Measurements from ENCODE around the gene MAML1.
"Not testable (repeated sequence)": the region's sequence is repeated elsewhere in the genome, so short reads cannot be mapped to it uniquely, and the experiment has no call there.

MAML1 gene

DNA sequence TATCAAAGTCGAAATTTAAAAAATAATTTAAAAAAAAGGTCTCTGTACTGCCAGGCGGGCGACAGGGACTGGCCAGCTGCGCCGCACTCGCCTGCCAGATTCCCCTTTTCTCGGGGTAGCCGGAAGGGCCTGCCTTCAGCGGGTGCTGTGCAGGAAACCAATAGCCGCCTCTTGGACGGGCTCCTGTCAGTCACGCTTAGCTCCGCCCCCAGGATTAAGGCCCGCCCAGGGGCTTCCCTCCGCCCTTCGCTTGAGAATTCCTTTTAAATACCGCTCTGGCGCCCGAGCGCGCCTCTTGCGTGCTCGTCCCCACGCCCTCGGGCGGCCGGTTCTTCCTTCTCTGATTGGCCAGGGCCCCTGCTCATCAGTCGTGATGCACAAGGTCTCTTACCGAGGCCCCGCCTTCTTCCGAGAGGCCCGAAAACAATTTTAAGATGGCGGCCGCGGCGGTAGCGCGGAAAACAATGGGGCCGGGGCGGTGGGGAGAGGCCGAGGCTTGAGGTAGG, at the start of gene MAML1:
MAML1 (plus strand) TSS at position 411 of the 506 bp plus-strand sequence. CDS start 291 bp downstream, outside the sequence.
- Histone ChIP-seq H3K9me3 (replicated peaks in 1 of 11) (no peaks in the 10 kb centered on the region), H3K4me2 (peak within 1 kb of the TSS; percentile 71 to 97 (median 90)), H3K4me3 (peak within 1 kb of the TSS; percentile 79 to 98 (median 92)), H4K20me1 (peaks cover 43 to 65% (median 49%) of the 10 kb centered on the region in 11 experiments; a peak in 21 of 22 replicates), H3K27ac (peak within 1 kb of the TSS; percentile 93 to 99 (median 97)), H3K9ac (peak within 1 kb of the TSS; percentile 96 to 99 (median 98)), H3K27me3 (no peaks in the 10 kb centered on the region), H3K36me3 (peaks cover 40 to 76% (median 56%) of the 10 kb centered on the region in 11 experiments), H3K4me1 (peaks cover 35 to 77% (median 42%) of the 10 kb centered on the region in 10 experiments)
- TF ChIP-seq Cebpa-rat (IDR thresholded peaks at IDR 0.05), result no peak

- not testable (repeated sequence) for H3K9ac ChIP-seq; H3K4me1 ChIP-seq; H3K27me3 ChIP-seq; H4K20me1 ChIP-seq; H3K9me3 ChIP-seq (replicated peaks in 1 of 11); H3K27ac ChIP-seq; H3K36me3 ChIP-seq; H3K4me2 ChIP-seq; H3K4me3 ChIP-seq
- peak in 1 of 11 experiments; percentile 20; a peak in 1 of 22 replicates for TF ChIP-seq Cebpa-rat (IDR thresholded peaks at IDR 0.05)
These were observed 43.4 kb upstream of the MAML1 start for GRCh38 chr5:179689212-179689611.

DNA sequence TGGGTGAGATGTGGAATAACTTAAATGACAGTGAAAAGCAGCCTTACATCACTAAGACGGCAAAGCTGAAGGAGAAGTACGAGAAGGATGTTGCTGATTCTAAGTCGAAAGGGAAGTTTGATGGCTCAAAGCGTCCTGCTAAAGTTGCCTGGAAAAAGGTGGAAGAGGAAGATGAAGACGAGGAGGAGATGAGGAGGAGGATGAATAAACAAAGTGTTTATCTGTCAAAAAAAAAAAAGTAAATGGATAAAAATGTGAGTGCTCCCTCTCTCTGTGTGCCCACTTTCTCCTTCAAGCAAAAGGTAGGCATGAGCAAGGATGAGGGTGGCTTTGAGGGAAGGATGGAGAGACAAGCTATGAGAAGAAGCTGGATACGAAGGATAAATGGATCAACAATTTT, 38.1 kb upstream of the MAML1 start:
- peaks cover 0 to 7% (median 2%) of the 10 kb centered on the region in 11 experiments; a peak in 7 of 22 replicates for H4K20me1 ChIP-seq
- peaks cover 16 to 32% (median 19%) of the 10 kb centered on the region in 10 experiments for H3K4me1 ChIP-seq
- no peak overlapping the region for H3K4me3 ChIP-seq
- H3K27ac ChIP-seq, result no peak overlapping the region
- peak overlapping the region in 2 of 11 experiments; percentile 7 to 33; a peak in 3 of 22 replicates for H3K4me2 ChIP-seq
- no peaks in the 10 kb centered on the region for H3K36me3 ChIP-seq
- no peaks in the 10 kb centered on the region for H3K9me3 ChIP-seq (replicated peaks in 1 of 11)
- TF ChIP-seq Cebpa-rat (IDR thresholded peaks at IDR 0.05), result no peak
- no peaks in the 10 kb centered on the region for H3K27me3 ChIP-seq
- H3K9ac ChIP-seq, result no peak overlapping the region

DNA sequence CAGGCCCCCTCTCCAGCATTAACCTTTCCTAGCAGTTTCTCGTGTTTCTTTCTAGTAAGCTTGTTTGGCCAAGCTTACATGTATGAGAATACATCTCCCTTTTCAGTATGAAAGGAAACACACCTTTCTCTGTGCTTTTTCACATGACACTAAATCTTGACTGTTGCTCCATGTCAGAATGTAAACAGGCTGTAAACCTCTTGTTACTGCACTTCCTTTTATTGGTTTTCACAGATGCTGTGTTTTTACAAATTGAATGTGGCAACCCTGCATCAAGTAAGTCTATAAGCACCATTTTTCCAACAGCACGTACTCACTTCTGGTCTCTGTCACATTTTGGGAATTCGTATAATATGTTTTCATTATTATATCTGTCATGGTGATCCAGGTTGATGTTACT, 36.0 kb upstream of the MAML1 start:
- peaks cover 29 to 46% (median 32%) of the 10 kb centered on the region in 10 experiments for H3K4me1 ChIP-seq

DNA sequence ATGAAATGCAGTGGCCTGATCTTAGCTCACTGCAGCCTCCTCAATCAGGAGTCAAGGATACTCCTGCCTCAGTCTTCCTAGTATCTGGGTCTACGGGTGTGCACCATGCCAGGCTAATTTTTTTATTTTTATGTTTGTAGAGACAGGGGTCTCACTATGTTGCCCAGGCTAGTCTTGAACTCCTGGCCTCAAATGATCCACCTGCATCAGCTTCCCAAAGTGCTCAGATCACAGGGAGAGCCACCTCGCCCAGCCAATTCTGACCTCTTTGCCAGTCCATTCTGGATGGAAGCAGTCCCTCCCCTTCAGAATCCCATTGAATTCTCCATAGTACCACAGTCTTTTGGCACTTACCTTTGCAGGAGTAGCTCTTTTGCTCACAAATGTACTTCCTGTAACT, 35.5 kb upstream of the MAML1 start:
- Histone ChIP-seq H4K20me1 (peaks cover 17 to 33% (median 28%) of the 10 kb centered on the region in 11 experiments; a peak in 19 of 22 replicates), H3K9ac (peak overlapping the region in 8 of 11 experiments; percentile 88 to 100 (median 100); a peak in 12 of 22 replicates), H3K9me3 (replicated peaks in 1 of 11) (no peaks in the 10 kb centered on the region), H3K27ac (peak overlapping the region; percentile 88 to 100 (median 99); a peak in 19 of 22 replicates), H3K4me1 (peaks cover 29 to 51% (median 37%) of the 10 kb centered on the region in 10 experiments), H3K4me3 (peak overlapping the region in 4 of 10 experiments; percentile 65 to 99 (median 84); a peak in 3 of 20 replicates), H3K4me2 (peak overlapping the region; percentile 65 to 87 (median 79); a peak in 21 of 22 replicates), H3K36me3 (peaks cover 4 to 19% (median 12%) of the 10 kb centered on the region in 11 experiments; a peak in 19 of 22 replicates), H3K27me3 (no peaks in the 10 kb centered on the region)
- no peak for TF ChIP-seq Cebpa-rat (IDR thresholded peaks at IDR 0.05)

More for the DNA sequence above, 36.0 kb upstream of the MAML1 start:
- TF ChIP-seq Cebpa-rat (IDR thresholded peaks at IDR 0.05), result no peak
- no peak overlapping the region for H3K4me3 ChIP-seq
- H3K9me3 ChIP-seq (replicated peaks in 1 of 11), result no peaks in the 10 kb centered on the region
- H3K9ac ChIP-seq, result peak overlapping the region in 2 of 11 experiments; percentile 29 to 42; a peak in 1 of 22 replicates
- H3K27me3 ChIP-seq, result no peaks in the 10 kb centered on the region
- H4K20me1 ChIP-seq, result peaks cover 12 to 28% (median 23%) of the 10 kb centered on the region in 11 experiments; a peak in 18 of 22 replicates
- peaks cover 4 to 14% (median 7%) of the 10 kb centered on the region in 11 experiments; a peak in 19 of 22 replicates for H3K36me3 ChIP-seq
- peak overlapping the region in 7 of 11 experiments; percentile 93 to 100 (median 99); a peak in 8 of 22 replicates for H3K27ac ChIP-seq
- peak overlapping the region in 9 of 11 experiments; percentile 65 to 87 (median 83); a peak in 16 of 22 replicates for H3K4me2 ChIP-seq

DNA sequence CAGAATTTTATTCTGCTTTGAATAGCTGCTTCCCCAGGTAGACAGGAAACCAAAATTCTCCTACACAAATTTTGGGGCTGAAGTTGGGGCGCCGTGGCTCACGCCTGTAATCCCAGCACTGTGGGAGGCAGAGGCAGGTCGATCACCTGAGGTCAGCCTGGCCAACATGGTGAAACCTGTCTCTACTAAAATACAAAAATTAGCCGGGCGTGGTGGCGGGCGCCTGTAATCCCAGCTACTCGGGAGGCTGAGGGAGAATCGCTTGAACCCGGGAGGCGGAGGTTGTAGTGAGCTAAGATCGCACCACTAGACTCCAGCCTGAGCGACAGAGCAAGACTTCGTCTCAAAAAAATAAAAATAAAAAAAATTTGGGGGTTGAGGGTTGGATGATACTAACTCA, 35.1 kb upstream of the MAML1 start:
- Histone ChIP-seq H3K9ac (peak overlapping the region; percentile 88 to 100 (median 100)), H3K4me3 (peak overlapping the region; percentile 64 to 99 (median 78))
- H3K27me3 ChIP-seq, result not testable (repeated sequence)

DNA sequence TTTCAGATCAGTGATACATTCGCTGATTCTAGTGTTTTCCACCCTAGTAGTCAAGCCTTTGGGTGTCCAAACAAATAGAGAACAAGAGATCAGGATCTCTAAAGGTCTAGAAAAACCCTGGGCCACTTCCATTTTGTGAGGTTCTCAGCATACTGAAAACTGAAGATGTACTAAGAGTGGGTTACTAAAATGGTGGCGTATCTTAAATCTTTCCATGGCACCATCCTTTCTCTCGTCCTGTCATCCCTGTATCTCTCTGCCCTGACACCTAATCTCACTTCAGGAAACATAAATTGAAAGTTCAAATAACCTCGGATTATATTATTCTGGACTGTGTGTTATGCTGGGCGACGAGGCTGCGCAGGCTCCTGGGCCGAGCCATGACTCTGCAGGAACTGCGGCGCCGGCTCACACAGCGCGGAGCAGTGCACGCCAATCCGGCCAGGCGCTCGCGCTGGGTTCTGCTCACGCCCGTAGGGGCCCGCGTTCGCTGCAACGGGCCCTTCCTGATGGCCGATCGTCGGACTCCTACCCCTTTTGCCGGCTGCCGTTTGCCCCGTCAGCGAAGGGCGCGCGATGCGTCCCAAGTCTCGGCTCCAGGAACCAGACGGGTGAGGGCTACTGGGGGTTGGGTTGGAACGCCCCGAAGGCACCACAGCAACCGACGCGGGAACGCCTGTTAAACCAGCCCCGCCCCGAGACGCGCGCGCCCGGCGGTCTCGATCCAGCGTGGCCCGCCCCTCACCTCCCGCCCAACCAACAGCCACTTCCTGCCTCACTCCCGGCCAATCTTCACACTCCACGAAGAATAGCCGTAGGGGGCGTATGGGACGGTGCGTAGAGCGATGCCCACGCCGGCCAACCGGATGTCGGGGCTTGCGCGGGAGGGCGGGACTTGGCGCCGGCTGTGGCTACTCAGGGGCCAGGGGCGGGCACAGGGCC, 34.4 kb upstream of the MAML1 start:
- Histone ChIP-seq H3K4me1 (peaks cover 30 to 61% (median 47%) of the 10 kb centered on the region in 10 experiments), H3K36me3 (peaks cover 12 to 28% (median 23%) of the 10 kb centered on the region in 11 experiments; a peak in 21 of 22 replicates), H3K27ac (peak overlapping the region; percentile 98 to 100 (median 99)), H3K9me3 (replicated peaks in 1 of 11) (no peaks in the 10 kb centered on the region), H3K9ac (peak overlapping the region; percentile 98 to 100 (median 100)), H4K20me1 (peaks cover 26 to 44% (median 39%) of the 10 kb centered on the region in 11 experiments; a peak in 21 of 22 replicates), H3K4me2 (peak overlapping the region; percentile 65 to 89 (median 83)), H3K27me3 (no peaks in the 10 kb centered on the region), H3K4me3 (peak overlapping the region; percentile 85 to 99 (median 94))
- TF ChIP-seq Cebpa-rat (IDR thresholded peaks at IDR 0.05), result no peak

More for the DNA sequence above, 35.1 kb upstream of the MAML1 start:
- peaks cover 19 to 37% (median 32%) of the 10 kb centered on the region in 11 experiments; a peak in 20 of 22 replicates for H4K20me1 ChIP-seq
- H3K4me2 ChIP-seq, result peak overlapping the region; percentile 65 to 87 (median 79)
- peaks cover 29 to 54% (median 39%) of the 10 kb centered on the region in 10 experiments for H3K4me1 ChIP-seq
- peaks cover 5 to 21% (median 16%) of the 10 kb centered on the region in 11 experiments; a peak in 20 of 22 replicates for H3K36me3 ChIP-seq
- H3K9me3 ChIP-seq (replicated peaks in 1 of 11), result not testable (repeated sequence)
- H3K27ac ChIP-seq, result peak overlapping the region; percentile 88 to 100 (median 99)

DNA sequence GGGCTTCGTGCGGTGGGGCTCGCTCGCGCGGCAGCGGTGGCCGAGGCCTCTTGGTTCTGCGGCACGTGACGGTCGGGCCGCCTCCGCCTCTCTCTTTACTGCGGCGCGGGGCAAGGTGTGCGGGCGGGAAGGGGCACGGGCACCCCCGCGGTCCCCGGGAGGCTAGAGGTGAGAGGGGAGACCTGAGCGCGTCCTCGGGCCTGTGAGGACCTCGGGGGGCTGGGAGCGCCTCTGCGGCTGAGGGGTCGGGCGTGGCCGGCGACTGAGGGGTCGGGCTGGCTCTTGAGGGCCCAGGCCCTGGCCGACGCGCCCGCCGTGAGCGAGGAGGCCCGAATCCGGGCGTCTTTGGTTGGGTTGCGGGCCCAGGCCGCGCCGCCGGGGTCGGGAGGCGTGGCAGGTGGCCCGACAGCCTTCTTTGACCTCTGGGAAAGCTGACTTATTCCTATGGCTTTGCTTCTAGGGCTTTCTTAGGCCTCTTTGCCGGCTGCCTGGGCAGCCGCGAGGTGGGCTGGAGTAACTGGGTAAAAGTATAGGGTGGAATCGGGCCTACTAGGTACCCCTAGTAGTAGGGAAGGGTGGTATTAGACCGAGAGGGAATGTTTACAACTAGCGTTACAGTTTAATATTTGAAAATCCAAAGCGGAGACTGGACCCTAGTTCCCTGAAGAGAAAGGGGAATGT, 33.5 kb upstream of the MAML1 start, which contains the start of gene CANX:
CANX (plus strand) TSS at position 33 of the 681 bp plus-strand sequence. CDS start 6,715 bp downstream, outside the sequence.
- peaks cover 34 to 68% (median 50%) of the 10 kb centered on the region in 10 experiments for H3K4me1 ChIP-seq
- no peaks in the 10 kb centered on the region for H3K9me3 ChIP-seq (replicated peaks in 1 of 11)
- no peak for TF ChIP-seq Cebpa-rat (IDR thresholded peaks at IDR 0.05)
- no peaks in the 10 kb centered on the region for H3K27me3 ChIP-seq
- peaks cover 19 to 37% (median 31%) of the 10 kb centered on the region in 11 experiments for H3K36me3 ChIP-seq
- peak within 1 kb of the TSS; percentile 85 to 99 (median 94) for H3K4me3 ChIP-seq
- H4K20me1 ChIP-seq, result peaks cover 34 to 52% (median 47%) of the 10 kb centered on the region in 11 experiments
- peak within 1 kb of the TSS; percentile 80 to 98 (median 93) for H3K4me2 ChIP-seq
- H3K27ac ChIP-seq, result peak within 1 kb of the TSS; percentile 98 to 100 (median 99)
- peak within 1 kb of the TSS; percentile 98 to 100 (median 100) for H3K9ac ChIP-seq
